HepG2 (cell line): ENCODE results near the gene CDR2L. TPM values are rescaled to one million over a fixed set of nuclear protein-coding genes. Genes with fewer than 3 reads are reported as not detected.
A peak's percentile ranks its signal among the peaks of the same experiment; 100 is the strongest.

Source experiments
- ETV5 ChIP-seq: IDR thresholded peaks from 2 replicates; pipeline ENCODE4 v1.6.1; 2018; ENCODE audit warnings: missing biosample characterization, missing genetic modification reagents, inconsistent platforms, borderline replicate concordance
- PITX1 ChIP-seq: sonication (generic); formaldehyde crosslinking; IDR thresholded peaks from 2 replicates; pipeline ENCODE4 v1.5.1; 2020; ENCODE audit warnings: mild to moderate bottlenecking, missing genetic modification reagents
- ZMYM4 ChIP-seq: sonication (generic); formaldehyde crosslinking; IDR thresholded peaks from 2 replicates; pipeline ENCODE4 v1.8.1; 2023; ENCODE audit warnings: mild to moderate bottlenecking, missing genetic modification reagents
- ZNF142 ChIP-seq: sonication (generic); formaldehyde crosslinking; IDR thresholded peaks from 2 replicates; pipeline ENCODE4 v1.4.0; 2020; ENCODE audit warnings: missing genetic modification reagents
- ZNF275 ChIP-seq: sonication (generic); formaldehyde crosslinking; IDR thresholded peaks from 2 replicates; pipeline ENCODE4 v1.8.0; 2022; ENCODE audit warnings: missing genetic modification reagents, mild to moderate bottlenecking, inconsistent platforms, borderline replicate concordance
- ZNF577 ChIP-seq: sonication (generic); formaldehyde crosslinking; IDR thresholded peaks from 2 replicates; pipeline ENCODE4 v1.4.0; 2020; ENCODE audit warnings: mild to moderate bottlenecking, low read depth, missing genetic modification reagents, borderline replicate concordance
- ZNF580 ChIP-seq: IDR thresholded peaks from 2 replicates; pipeline ENCODE4 v1.6.1; 2016; ENCODE audit warnings: low read depth, borderline replicate concordance
- ZNF687 ChIP-seq: sonication (generic); formaldehyde crosslinking; IDR thresholded peaks from 2 replicates; pipeline ENCODE4 v1.5.1; 2020; ENCODE audit warnings: mild to moderate bottlenecking, missing genetic modification reagents, moderate library complexity
- polyA plus RNA-seq, 8 experiments: library from polyadenylated mRNA; depleted of rRNA in 3 of 8; stranded (reverse) in 7 of 8; unstranded in 1 of 8; fragments of >200 nt; fragmentation: Illumina TruSeq in 4 of 8; extraction: Trizol in 4 of 8; gene quantifications; 2 replicates each; pipeline versions ENCODE4 v1.2.1 to v1.2.3, GENCODE V29; 2011 to 2016; ENCODE audit warnings: low read depth in 4 of 8, missing spikeins in 1 of 8, mixed read lengths in 1 of 8; ENCODE audit not compliant: insufficient read depth in 1 of 8
- total RNA-seq, 5 experiments: library from RNA; depleted of rRNA; stranded (reverse); fragments of >200 nt; fragmentation: Illumina TruSeq; extraction: Trizol; gene quantifications; 2 replicates each; pipeline ENCODE4 v1.2.3, GENCODE V29; 2016; ENCODE audit warnings: low read depth in 1 of 5
- TF ChIP-seq, protein P1 (sequence below): sonication (generic); formaldehyde crosslinking; IDR thresholded peaks from 2 replicates; pipeline ENCODE4 v1.4.0; 2020; ENCODE audit warnings: missing genetic modification reagents

The CDR2L gene
- total and polyA plus RNA-seq, 2 of the 13 experiments (the other 11 are each of a cell fraction or from before 2014, with no cell fraction given): 1.9 to 2.1 TPM

DNA sequence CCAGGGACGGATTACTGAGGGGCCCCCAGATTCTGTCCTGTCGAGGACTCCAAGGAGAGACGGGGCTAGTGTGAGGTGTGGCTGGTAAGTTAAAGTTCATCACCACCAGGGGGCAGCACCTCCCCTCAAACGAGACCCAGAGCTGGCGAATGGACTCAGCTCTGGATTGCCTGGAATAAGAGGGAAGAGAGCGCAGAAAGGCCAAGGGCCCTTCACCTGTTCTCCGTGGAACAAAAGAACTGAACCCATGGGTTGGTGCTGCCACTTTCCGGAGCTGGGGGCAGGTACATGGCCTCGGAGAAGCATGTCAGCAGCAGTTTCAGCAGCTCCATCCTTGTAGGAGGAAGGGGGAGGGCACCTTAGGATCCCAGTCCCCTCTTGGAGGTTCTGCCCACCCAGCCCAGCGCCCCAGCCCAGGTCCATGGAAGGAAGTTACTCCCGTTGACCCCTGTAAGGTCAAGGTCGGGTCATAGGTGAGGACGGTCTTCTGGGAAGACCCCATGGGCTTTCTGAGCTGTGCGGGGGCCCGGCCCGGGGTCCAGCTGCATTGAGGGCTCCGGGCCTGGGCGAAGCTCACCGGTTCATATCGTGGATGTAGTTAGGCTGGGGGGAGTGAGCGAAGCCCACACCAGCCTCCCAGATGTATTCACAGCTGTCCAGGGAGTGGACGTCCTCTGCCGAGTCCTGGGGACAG lies 25.6 kb upstream of the CDR2L start (continued):
- peak; percentile 32; the same call in 1 of the 2 replicates for TF ChIP-seq ZNF275 (CRISPR knock-in tag)
- no peak for TF ChIP-seq ZMYM4 (CRISPR knock-in tag)
- TF ChIP-seq ZNF687: peak; percentile 24; the same call in 1 of the 2 replicates
- TF ChIP-seq ZNF580: 0 out of 2 replicates have a peak, but pooled peaks have one; percentile 26
- TF ChIP-seq ZNF577 (CRISPR knock-in tag): no peak
- TF ChIP-seq ETV5: 0 out of 2 replicates have a peak, but pooled peaks have one; percentile 10
- TF ChIP-seq, protein P1, sequence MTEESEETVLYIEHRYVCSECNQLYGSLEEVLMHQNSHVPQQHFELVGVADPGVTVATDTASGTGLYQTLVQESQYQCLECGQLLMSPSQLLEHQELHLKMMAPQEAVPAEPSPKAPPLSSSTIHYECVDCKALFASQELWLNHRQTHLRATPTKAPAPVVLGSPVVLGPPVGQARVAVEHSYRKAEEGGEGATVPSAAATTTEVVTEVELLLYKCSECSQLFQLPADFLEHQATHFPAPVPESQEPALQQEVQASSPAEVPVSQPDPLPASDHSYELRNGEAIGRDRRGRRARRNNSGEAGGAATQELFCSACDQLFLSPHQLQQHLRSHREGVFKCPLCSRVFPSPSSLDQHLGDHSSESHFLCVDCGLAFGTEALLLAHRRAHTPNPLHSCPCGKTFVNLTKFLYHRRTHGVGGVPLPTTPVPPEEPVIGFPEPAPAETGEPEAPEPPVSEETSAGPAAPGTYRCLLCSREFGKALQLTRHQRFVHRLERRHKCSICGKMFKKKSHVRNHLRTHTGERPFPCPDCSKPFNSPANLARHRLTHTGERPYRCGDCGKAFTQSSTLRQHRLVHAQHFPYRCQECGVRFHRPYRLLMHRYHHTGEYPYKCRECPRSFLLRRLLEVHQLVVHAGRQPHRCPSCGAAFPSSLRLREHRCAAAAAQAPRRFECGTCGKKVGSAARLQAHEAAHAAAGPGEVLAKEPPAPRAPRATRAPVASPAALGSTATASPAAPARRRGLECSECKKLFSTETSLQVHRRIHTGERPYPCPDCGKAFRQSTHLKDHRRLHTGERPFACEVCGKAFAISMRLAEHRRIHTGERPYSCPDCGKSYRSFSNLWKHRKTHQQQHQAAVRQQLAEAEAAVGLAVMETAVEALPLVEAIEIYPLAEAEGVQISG (CRISPR knock-in tag): 0 out of 2 replicates have a peak, but pooled peaks have one; percentile 19
- 0 out of 2 replicates have a peak, but pooled peaks have one; percentile 29 for TF ChIP-seq ZNF142 (CRISPR knock-in tag)
- TF ChIP-seq PITX1 (CRISPR knock-in tag): no peak
